Spleen (tissue), 7 donors: ENCODE data around the gene CMYA5.

ENCODE experiments used
- CTCF ChIP-seq, 11 experiments: fragments of 200-600 bp in 7 of 11; fragments of 450-650 bp in 4 of 11; sonication (generic) in 4 of 11; IDR thresholded peaks in 8 of 11; conservative IDR thresholded peaks in 3 of 11; 1 replicate in 7 of 11; 2 replicates in 4 of 11; pipeline versions ENCODE4 v1.4.0 to v1.8.0; 2016 to 2021; ENCODE audit warnings: antibody characterized with exemption in 11 of 11, inconsistent platforms in 4 of 11, mild to moderate bottlenecking in 1 of 11
- POLR2A ChIP-seq, 3 donors: fragments of 450-650 bp; IDR thresholded peaks; one replicate each; pipeline ENCODE4 v1.5.1; 2017; ENCODE audit warnings: antibody characterized with exemption in 3 of 3, mild to moderate bottlenecking in 1 of 3
- POLR2AphosphoS5 ChIP-seq, 3 donors: sonication (generic); formaldehyde crosslinking; IDR thresholded peaks; one replicate each; pipeline ENCODE4 v1.5.1; 2017; ENCODE audit warnings: antibody characterized with exemption in 3 of 3
- donor health status: DM: no; HTN: no; CAD: no; lungs with moderate emphysema.
- donor health status: DM: no; HTN: no; CAD: no.
- donor health status: DM: no; HTN: no; CAD: no.

- no peak for TF ChIP-seq CTCF (IDR thresholded peaks at IDR 0.05 in 8 of 11, conservative IDR thresholded peaks at IDR 0.05 in 3 of 11)
- TF ChIP-seq POLR2A (IDR thresholded peaks at IDR 0.05): no peak
- no peak for TF ChIP-seq POLR2AphosphoS5 (IDR thresholded peaks at IDR 0.05)
These were observed 63.5 kb downstream of the CMYA5 start for GRCh38 chr5:79753092-79753491.
